ENCODE results near the gene RPL41.

The RPL41 gene

GRCh38 chr12:56127888-56128669, 11.6 kb downstream of the RPL41 start, which contains the start of gene ESYT1:
Gene ESYT1, plus strand, starts transcription at chr12:56128267. Its CDS starts 53 bp downstream, at chr12:56128320.
- peak; percentile 91 to 98 for DNase-seq (ENCODE audit: low read depth in 2 of 2)

- no peak for DNase-seq (ENCODE audit: low read depth in 2 of 2)
These were observed 12.3 kb downstream of the RPL41 start for GRCh38 chr12:56128670-56129205.

GRCh38 chr12:56129206-56129941, 12.9 kb downstream of the RPL41 start:
- DNase-seq (ENCODE audit: low read depth in 2 of 2): peak; percentile 57 to 63

- no peak for DNase-seq (ENCODE audit: low read depth in 2 of 2)
These were observed 13.6 kb downstream of the RPL41 start for GRCh38 chr12:56129942-56130495.

GRCh38 chr12:56130876-56131275, 14.4 kb downstream of the RPL41 start:
- DNase-seq (ENCODE audit: low read depth in 2 of 2): no peak

GRCh38 chr12:56134897-56135296, 18.5 kb downstream of the RPL41 start:
- DNase-seq (ENCODE audit: low read depth in 2 of 2): no peak

- DNase-seq (ENCODE audit: low read depth in 2 of 2): no peak
These were observed 21.6 kb downstream of the RPL41 start for GRCh38 chr12:56137853-56138571.

GRCh38 chr12:56141946-56142784, 25.7 kb downstream of the RPL41 start:
- DNase-seq (ENCODE audit: low read depth in 2 of 2): no peak

GRCh38 chr12:56143217-56143616, 26.8 kb downstream of the RPL41 start:
- no peak for DNase-seq (ENCODE audit: low read depth in 2 of 2)

GRCh38 chr12:56143870-56144269, 27.4 kb downstream of the RPL41 start:
- DNase-seq (ENCODE audit: low read depth in 2 of 2): no peak

GRCh38 chr12:56145217-56145616, 28.8 kb downstream of the RPL41 start:
- no peak for DNase-seq (ENCODE audit: low read depth in 2 of 2)

GRCh38 chr12:56146492-56147460, 30.3 kb downstream of the RPL41 start:
- no peak for DNase-seq (ENCODE audit: low read depth in 2 of 2)

GRCh38 chr12:56150563-56150962, 34.1 kb downstream of the RPL41 start:
- no peak for DNase-seq (ENCODE audit: low read depth in 2 of 2)

GRCh38 chr12:56151672-56152131, 35.3 kb downstream of the RPL41 start:
- peak; percentile 30 to 43 for DNase-seq (ENCODE audit: low read depth in 2 of 2)

GRCh38 chr12:56152132-56152755, 35.8 kb downstream of the RPL41 start, which contains the start of gene MYL6B:
Gene MYL6B, plus strand, starts transcription at chr12:56152587. Its CDS starts 1,332 bp downstream, at chr12:56153919.
- peak; percentile 85 to 89 for DNase-seq (ENCODE audit: low read depth in 2 of 2)

- DNase-seq (ENCODE audit: low read depth in 2 of 2): no peak
These were observed 36.6 kb downstream of the RPL41 start for GRCh38 chr12:56152756-56153677.

GRCh38 chr12:56153678-56154065, 37.2 kb downstream of the RPL41 start:
- DNase-seq (ENCODE audit: low read depth in 2 of 2): no peak

- no peak for DNase-seq (ENCODE audit: low read depth in 2 of 2)
These were observed 37.9 kb downstream of the RPL41 start for GRCh38 chr12:56154246-56154771.
